ENCODE results near the gene IQSEC2.
A peak's percentile ranks its signal among the peaks of the same experiment; 100 is the strongest.

Gene IQSEC2

DNA sequence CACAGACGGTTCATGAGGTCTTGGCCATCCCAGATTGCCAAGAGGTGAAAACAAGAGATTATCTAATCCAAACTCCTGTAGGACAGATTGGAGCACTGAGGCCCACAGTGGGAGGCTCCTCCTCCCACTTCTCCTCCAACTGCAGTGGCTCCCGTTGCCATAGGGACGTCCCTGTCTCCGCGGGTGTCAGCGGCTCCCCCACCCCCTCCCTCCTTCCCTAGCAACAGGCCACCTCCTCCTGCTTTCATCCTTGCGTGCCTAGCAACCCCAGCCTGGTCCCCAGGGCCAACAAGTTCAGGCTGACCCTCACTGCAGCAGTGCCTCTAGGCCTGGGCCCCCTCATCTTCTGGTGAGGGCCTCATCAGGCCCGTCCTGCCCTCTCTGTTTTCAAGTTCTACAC is 6.8 kb upstream of the IQSEC2 start:
- no peaks in the 10 kb centered on the region for H3F3A ChIP-seq (ENCODE audit: insufficient read depth, low read length)
- no peaks in the 10 kb centered on the region for H3K9me3 ChIP-seq (ENCODE audit: low read length)
- H3K4me2 ChIP-seq (ENCODE audit: low read length): peak overlapping the region; percentile 53; the same call in 1 of the 2 replicates
- no peaks in the 10 kb centered on the region for H3K9me2 ChIP-seq (ENCODE audit: low read depth, low read length)
- H3K4me3 ChIP-seq (ENCODE audit: low read depth, low read length, poor library complexity, severe bottlenecking): no peak overlapping the region
- peaks cover 13% of the 10 kb centered on the region for H3K4me1 ChIP-seq (ENCODE audit: insufficient read depth, low read length, severe bottlenecking)
- H2AFZ ChIP-seq (ENCODE audit: low read length): no peak overlapping the region
- no peaks in the 10 kb centered on the region for H4K20me1 ChIP-seq (ENCODE audit: insufficient read depth, low read length)
- H3K9ac ChIP-seq (ENCODE audit: low read length): no peak overlapping the region
- no peaks in the 10 kb centered on the region for H3K36me3 ChIP-seq (ENCODE audit: insufficient read depth, low read length)
- no peaks in the 10 kb centered on the region for H3K27me3 ChIP-seq (ENCODE audit: insufficient read depth, low read length)
- no peak overlapping the region for H3K27ac ChIP-seq (ENCODE audit: low read depth, low read length, poor library complexity, severe bottlenecking)
- H3K79me2 ChIP-seq (ENCODE audit: insufficient read depth, low read length): no peaks in the 10 kb centered on the region
- TF ChIP-seq EZH2 (IDR thresholded peaks at IDR 0.05; ENCODE audit: borderline replicate concordance, low read length) (no peak), CTCF (IDR thresholded peaks at IDR 0.05; ENCODE audit: low read length) (no peak)

DNA sequence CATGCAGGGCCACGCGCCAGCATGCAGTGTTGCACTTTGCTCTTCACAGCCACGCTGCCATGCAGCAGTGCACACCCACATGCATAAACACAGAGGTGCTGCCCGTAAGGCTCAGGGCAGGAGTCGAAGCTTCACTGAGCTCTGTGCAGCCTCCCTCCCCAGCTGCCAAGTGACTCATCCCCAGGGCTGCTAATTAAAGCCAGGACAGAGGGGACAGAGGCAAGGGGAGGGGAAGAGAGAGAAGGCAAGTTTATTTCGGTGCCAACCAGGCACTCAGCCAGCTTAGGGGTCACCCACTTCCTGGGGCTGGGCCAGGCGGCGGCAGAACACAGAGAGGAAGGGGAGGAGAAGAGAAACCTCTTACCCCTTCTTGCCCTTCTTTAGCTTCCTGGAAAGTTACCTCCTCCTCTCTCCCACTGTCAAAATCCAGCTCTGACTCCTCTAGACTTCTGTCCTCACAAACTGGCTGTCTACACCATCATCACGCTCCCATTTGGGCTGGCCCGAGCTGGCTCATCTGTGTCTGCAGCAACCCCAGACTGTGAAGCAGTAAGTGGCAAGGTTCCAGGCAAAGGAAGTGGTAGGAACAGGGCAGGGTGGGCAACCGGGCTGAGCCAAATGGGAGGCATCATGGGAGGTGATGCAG is 6.2 kb upstream of the IQSEC2 start:
- H3K4me2 ChIP-seq (ENCODE audit: low read length): peak overlapping the region; percentile 53; the same call in 1 of the 2 replicates

DNA sequence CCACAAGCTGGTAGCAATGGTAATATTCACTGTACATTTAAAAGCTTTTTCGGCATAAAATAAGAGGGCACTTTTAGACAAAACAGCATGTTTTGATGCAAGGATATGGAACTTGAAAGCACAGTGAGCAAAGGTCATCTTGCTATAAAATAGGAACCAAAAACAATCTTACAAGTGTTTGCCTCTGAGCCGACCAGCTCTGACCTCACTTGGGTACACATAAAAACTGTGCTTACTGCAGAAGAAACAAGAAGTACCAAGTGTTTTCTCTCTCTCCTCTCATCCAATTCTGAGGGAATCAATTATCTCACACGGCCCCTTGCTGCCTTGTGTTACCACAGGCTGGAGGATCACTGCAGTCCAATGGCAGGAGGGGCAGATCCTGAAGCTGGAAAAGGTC is 4.8 kb upstream of the IQSEC2 start:
- no peaks in the 10 kb centered on the region for H3K79me2 ChIP-seq (ENCODE audit: insufficient read depth, low read length)
- H3F3A ChIP-seq (ENCODE audit: insufficient read depth, low read length): no peaks in the 10 kb centered on the region
- no peaks in the 10 kb centered on the region for H3K27me3 ChIP-seq (ENCODE audit: insufficient read depth, low read length)
- H2AFZ ChIP-seq (ENCODE audit: low read length): no peak overlapping the region
- no peak overlapping the region for H3K4me2 ChIP-seq (ENCODE audit: low read length)
- H3K27ac ChIP-seq (ENCODE audit: low read depth, low read length, poor library complexity, severe bottlenecking): no peak overlapping the region
- peaks cover 13% of the 10 kb centered on the region for H3K4me1 ChIP-seq (ENCODE audit: insufficient read depth, low read length, severe bottlenecking)
- no peaks in the 10 kb centered on the region for H4K20me1 ChIP-seq (ENCODE audit: insufficient read depth, low read length)
- H3K36me3 ChIP-seq (ENCODE audit: insufficient read depth, low read length): no peaks in the 10 kb centered on the region
- H3K9me3 ChIP-seq (ENCODE audit: low read length): no peaks in the 10 kb centered on the region
- TF ChIP-seq EZH2 (IDR thresholded peaks at IDR 0.05; ENCODE audit: borderline replicate concordance, low read length) (no peak), CTCF (IDR thresholded peaks at IDR 0.05; ENCODE audit: low read length) (no peak)
- H3K9me2 ChIP-seq (ENCODE audit: low read depth, low read length): no peaks in the 10 kb centered on the region
- H3K9ac ChIP-seq (ENCODE audit: low read length): no peak overlapping the region
- no peak overlapping the region for H3K4me3 ChIP-seq (ENCODE audit: low read depth, low read length, poor library complexity, severe bottlenecking)

More for the DNA sequence above, 6.2 kb upstream of the IQSEC2 start:
- TF ChIP-seq EZH2 (IDR thresholded peaks at IDR 0.05; ENCODE audit: borderline replicate concordance, low read length): no peak
- TF ChIP-seq CTCF (IDR thresholded peaks at IDR 0.05; ENCODE audit: low read length): no peak
- no peaks in the 10 kb centered on the region for H3K9me2 ChIP-seq (ENCODE audit: low read depth, low read length)
- H2AFZ ChIP-seq (ENCODE audit: low read length): no peak overlapping the region
- no peaks in the 10 kb centered on the region for H4K20me1 ChIP-seq (ENCODE audit: insufficient read depth, low read length)
- H3K36me3 ChIP-seq (ENCODE audit: insufficient read depth, low read length): no peaks in the 10 kb centered on the region
- H3K4me3 ChIP-seq (ENCODE audit: low read depth, low read length, poor library complexity, severe bottlenecking): peak overlapping the region; percentile 29
- H3K9me3 ChIP-seq (ENCODE audit: low read length): no peaks in the 10 kb centered on the region
- peaks cover 13% of the 10 kb centered on the region for H3K4me1 ChIP-seq (ENCODE audit: insufficient read depth, low read length, severe bottlenecking)
- H3K27ac ChIP-seq (ENCODE audit: low read depth, low read length, poor library complexity, severe bottlenecking): peak overlapping the region; percentile 8
- H3K27me3 ChIP-seq (ENCODE audit: insufficient read depth, low read length): no peaks in the 10 kb centered on the region
- H3F3A ChIP-seq (ENCODE audit: insufficient read depth, low read length): no peaks in the 10 kb centered on the region
- H3K79me2 ChIP-seq (ENCODE audit: insufficient read depth, low read length): no peaks in the 10 kb centered on the region
- H3K9ac ChIP-seq (ENCODE audit: low read length): no peak overlapping the region

Data from OCI-LY1 (cell line).